VCaP (cell line): ENCODE results near the gene STAT1.

Experiments
- H3K27ac ChIP-seq: fragments of 450-650 bp; 2 replicates; pipeline ENCODE4 v1.5.1; 2017
- CTCF ChIP-seq: fragments of 450-650 bp; conservative IDR thresholded peaks from 2 replicates; pipeline ENCODE4 v1.5.1; 2017; ENCODE audit warnings: mild to moderate bottlenecking, moderate library complexity

STAT1 gene

GRCh38 chr2:191012845-191013681 lies 908 bp downstream of the STAT1 start:
- no peak for TF ChIP-seq CTCF
- H3K27ac ChIP-seq: peak overlapping the region; percentile 77

- TF ChIP-seq CTCF: no peak
- peak overlapping the region; percentile 77 for H3K27ac ChIP-seq
Measured at GRCh38 chr2:191012346-191012745, 1.6 kb downstream of the STAT1 start.

- no peak for TF ChIP-seq CTCF
- H3K27ac ChIP-seq: no peak overlapping the region
Measured at GRCh38 chr2:191010887-191011885, 2.8 kb downstream of the STAT1 start.

- TF ChIP-seq CTCF: no peak
- H3K27ac ChIP-seq: no peak overlapping the region
Measured at GRCh38 chr2:191009541-191010374, 4.2 kb downstream of the STAT1 start.

GRCh38 chr2:191008286-191008685 lies 5.7 kb downstream of the STAT1 start:
- no peak overlapping the region for H3K27ac ChIP-seq
- no peak for TF ChIP-seq CTCF

GRCh38 chr2:191006997-191007783 lies 6.8 kb downstream of the STAT1 start:
- no peak overlapping the region for H3K27ac ChIP-seq
- TF ChIP-seq CTCF: no peak
